SK-N-SH (cell line): Measurements from ENCODE around the gene ATXN2. TPM values are rescaled to one million over a fixed set of nuclear protein-coding genes. Genes with fewer than 3 reads are reported as not detected.
A peak's percentile ranks its signal among the peaks of the same experiment; 100 is the strongest.

Experiments
- CTCF ChIA-PET: fragments of 300-600, 350-600 bp; formaldehyde crosslinking; extraction: SDS; loops from one replicate; lab custom pipeline; 2021; lab: Yijun Ruan, JAX
- POLR2A ChIA-PET: fragments of 350-600 bp; sonication (Branson Sonifier 250); formaldehyde crosslinking; extraction: SDS; loops from one replicate; lab custom pipeline; 2020; ENCODE audit warnings: antibody characterized with exemption, inconsistent platforms; lab: Yijun Ruan, JAX
- DNase-seq: peaks from one replicate; pipeline ENCODE4 v3.0.0; 2012
- H2AFZ ChIP-seq: fragments of 200-600 bp; sonication (generic); 2 replicates; pipeline ENCODE4 v1.8.1; 2016; ENCODE audit warnings: antibody characterized with exemption, mild to moderate bottlenecking, low read depth
- H3F3A ChIP-seq: fragments of 200-600 bp; sonication (generic); replicated peaks from 2 replicates; pipeline ENCODE3; 2016; ENCODE audit warnings: antibody characterized with exemption, mild to moderate bottlenecking; ENCODE audit not compliant: insufficient read depth
- H3K27ac ChIP-seq, 2 experiments: fragments of 200-500 bp in 1 of 2; fragments of 200-600 bp in 1 of 2; sonication (Bioruptor generic) in 1 of 2; sonication (generic), shearing (Covaris generic) in 1 of 2; 2 replicates each; pipeline versions ENCODE4 v1.5.1 to v1.6.1; 2014 to 2016; ENCODE audit warnings: low read depth in 2 of 2, inconsistent platforms in 1 of 2, low read length in 1 of 2, mild to moderate bottlenecking in 1 of 2, mixed read lengths in 1 of 2
- H3K27me3 ChIP-seq: fragments of 200-600 bp; sonication (generic), shearing (Covaris generic); 2 replicates; pipeline ENCODE4 v1.6.1; 2016; ENCODE audit warnings: mixed run types; ENCODE audit not compliant: insufficient read depth
- H3K36me3 ChIP-seq, 2 experiments: fragments of 200-500 bp in 1 of 2; fragments of 200-600 bp in 1 of 2; sonication (Bioruptor generic) in 1 of 2; sonication (generic) in 1 of 2; replicated peaks in 1 of 2; 2 replicates each; pipeline versions ENCODE3 to v1.5.1; 2014 to 2016; ENCODE audit warnings: low read length in 1 of 2, mild to moderate bottlenecking in 1 of 2; ENCODE audit not compliant: insufficient read depth in 2 of 2, control insufficient read depth in 1 of 2
- H3K4me1 ChIP-seq, 2 experiments: fragments of 200-500 bp in 1 of 2; fragments of 200-600 bp in 1 of 2; sonication (Bioruptor generic) in 1 of 2; sonication (generic), shearing (Covaris generic) in 1 of 2; 2 replicates each; pipeline versions ENCODE4 v1.5.1 to v1.6.1; 2014 to 2016; ENCODE audit warnings: low read depth in 1 of 2, low read length in 1 of 2, mixed run types in 1 of 2; ENCODE audit not compliant: insufficient read depth in 2 of 2, control insufficient read depth in 1 of 2
- H3K4me2 ChIP-seq: fragments of 200-600 bp; sonication (generic), shearing (Covaris generic); 2 replicates; pipeline ENCODE4 v1.6.1; 2017; ENCODE audit warnings: mixed run types
- H3K4me3 ChIP-seq, 2 experiments: fragments of 200-500 bp in 1 of 2; fragments of 200-600 bp in 1 of 2; sonication (Bioruptor generic) in 1 of 2; sonication (generic), shearing (Covaris generic) in 1 of 2; 2 replicates each; pipeline versions ENCODE4 v1.5.1 to v1.8.1; 2014 to 2016; ENCODE audit warnings: low read depth in 2 of 2, inconsistent platforms in 1 of 2, low read length in 1 of 2, mild to moderate bottlenecking in 1 of 2, mixed read lengths in 1 of 2, moderate library complexity in 1 of 2
- H3K79me2 ChIP-seq: fragments of 200-600 bp; sonication (generic); 2 replicates; pipeline ENCODE4 v1.8.1; 2017; ENCODE audit warnings: mild to moderate bottlenecking; ENCODE audit not compliant: insufficient read depth
- H3K9ac ChIP-seq: fragments of 200-600 bp; sonication (generic); 2 replicates; pipeline ENCODE4 v1.6.1; 2017; ENCODE audit warnings: mixed run types
- H3K9me2 ChIP-seq: fragments of 200-600 bp; sonication (generic); 2 replicates; pipeline ENCODE4 v1.6.1; 2017; ENCODE audit warnings: mixed run types
- H3K9me3 ChIP-seq: fragments of 200-600 bp; sonication (generic); 2 replicates; pipeline ENCODE4 v1.6.1; 2017; ENCODE audit warnings: mixed run types, mild to moderate bottlenecking, moderate library complexity
- H4K20me1 ChIP-seq: fragments of 200-600 bp; sonication (generic); 2 replicates; pipeline ENCODE4 v1.6.1; 2017; ENCODE audit warnings: mild to moderate bottlenecking, mixed run types; ENCODE audit not compliant: insufficient read depth
- ELF1 ChIP-seq: IDR thresholded peaks from 2 replicates; pipeline ENCODE4 v1.4.0; 2012
- EP300 ChIP-seq, 2 experiments: IDR thresholded peaks; 2 replicates each; pipeline versions ENCODE4 v1.4.0 to v1.6.1; 2012; ENCODE audit warnings: borderline replicate concordance in 1 of 2, low read depth in 1 of 2, low read length in 1 of 2
- FOSL2 ChIP-seq: IDR thresholded peaks from 2 replicates; pipeline ENCODE4 v1.4.0; 2012; ENCODE audit warnings: low read depth, mild to moderate bottlenecking, moderate library complexity, borderline replicate concordance
- FOXJ3 ChIP-seq: sonication (generic); formaldehyde crosslinking; IDR thresholded peaks from 2 replicates; pipeline ENCODE4 v1.5.1; 2020; ENCODE audit warnings: mild to moderate bottlenecking, missing genetic modification reagents
- FOXM1 ChIP-seq: IDR thresholded peaks from 2 replicates; pipeline ENCODE4 v1.4.0; 2012; ENCODE audit warnings: low read depth, mild to moderate bottlenecking
- GABPA ChIP-seq: IDR thresholded peaks from 2 replicates; pipeline ENCODE4 v1.4.0; 2012; ENCODE audit warnings: low read depth, mild to moderate bottlenecking
- JUND ChIP-seq: IDR thresholded peaks from 2 replicates; pipeline ENCODE4 v1.4.0; 2012
- MAX ChIP-seq: IDR thresholded peaks from 2 replicates; pipeline ENCODE4 v1.4.0; 2012; ENCODE audit warnings: low read depth
- MEF2A ChIP-seq: IDR thresholded peaks from 2 replicates; pipeline ENCODE4 v1.4.0; 2012; ENCODE audit warnings: low read depth, borderline replicate concordance
- NFIC ChIP-seq: IDR thresholded peaks from 2 replicates; pipeline ENCODE4 v1.4.0; 2012; ENCODE audit warnings: borderline replicate concordance
- PBX3 ChIP-seq: IDR thresholded peaks from 2 replicates; pipeline ENCODE4; 2012
- POLR2AphosphoS5 ChIP-seq: IDR thresholded peaks from 2 replicates; pipeline ENCODE4 v1.6.1; 2012; ENCODE audit warnings: low read depth, low read length
- RCOR1 ChIP-seq: fragments of 150-350 bp; IDR thresholded peaks from 2 replicates; pipeline ENCODE4 v1.6.1; 2017; ENCODE audit warnings: antibody characterized with exemption, low read length
- RFX5 ChIP-seq: IDR thresholded peaks from 2 replicates; pipeline ENCODE4 v1.6.1; 2012; ENCODE audit warnings: mild to moderate bottlenecking, improper control_type of control experiment, low read length
- RXRA ChIP-seq: IDR thresholded peaks from 2 replicates; pipeline ENCODE4 v1.4.0; 2012; ENCODE audit warnings: low read depth, mild to moderate bottlenecking, borderline replicate concordance
- SMC3 ChIP-seq: IDR thresholded peaks from 2 replicates; pipeline ENCODE4 v1.6.1; 2012; ENCODE audit warnings: low read depth, low read length, improper control_type of control experiment
- TAF1 ChIP-seq: IDR thresholded peaks from 2 replicates; pipeline ENCODE4 v1.6.1; 2012; ENCODE audit warnings: low read depth, mild to moderate bottlenecking, low read length, moderate library complexity, borderline replicate concordance
- TCF12 ChIP-seq: IDR thresholded peaks from 2 replicates; pipeline ENCODE4 v1.4.0; 2012
- TEAD4 ChIP-seq: IDR thresholded peaks from 2 replicates; pipeline ENCODE4 v1.4.0; 2012; ENCODE audit warnings: mild to moderate bottlenecking, borderline replicate concordance; ENCODE audit not compliant: insufficient read depth
- YY1 ChIP-seq: IDR thresholded peaks from 2 replicates; pipeline ENCODE4 v1.4.0; 2012; ENCODE audit warnings: low read depth, mild to moderate bottlenecking
- ZBTB33 ChIP-seq: IDR thresholded peaks from 2 replicates; pipeline ENCODE4 v1.4.0; 2012; ENCODE audit warnings: low read depth, borderline replicate concordance
- WGBS: methylation state at CpG from one replicate; pipeline ENCODE4 v1.1.6; 2017; ENCODE audit warnings: low lambda C conversion rate; 5-methylcytosine and 5-hydroxymethylcytosine counted together
- polyA plus RNA-seq, 3 experiments: library from polyadenylated mRNA; depleted of rRNA; stranded (reverse); fragments of >200 nt; gene quantifications; 2 replicates each; pipeline ENCODE4 v1.2.3, GENCODE V29; 2012
- TF ChIP-seq, protein P1 (sequence below): fragments of 200-600 bp; sonication (generic); IDR thresholded peaks from 2 replicates; pipeline ENCODE4 v1.6.1; 2017; ENCODE audit warnings: antibody characterized with exemption, mild to moderate bottlenecking, moderate library complexity

Gene ATXN2
- polyA plus RNA-seq, 1 of the 3 experiments (the other 2 are of a cell fraction) = 35.7 TPM

- TF ChIP-seq NFIC (no peak), FOSL2 (no peak), SMC3 (peak; percentile 61), YY1 (no peak), RCOR1 (no peak), TEAD4 (no peak), GABPA (no peak), MAX (no peak), FOXM1 (no peak), FOXJ3 (CRISPR knock-in tag) (no peak), ELF1 (no peak), TAF1 (no peak), PBX3 (no peak), RXRA (no peak), POLR2AphosphoS5 (0 out of 2 replicates have a peak, but pooled peaks have one; percentile 31), EP300 (IDR thresholded peaks at IDR 0.05; ENCODE audit: borderline replicate concordance in 1 of 2, low read depth in 1 of 2, low read length in 1 of 2) (no peak)
- TF ChIP-seq, protein P1, sequence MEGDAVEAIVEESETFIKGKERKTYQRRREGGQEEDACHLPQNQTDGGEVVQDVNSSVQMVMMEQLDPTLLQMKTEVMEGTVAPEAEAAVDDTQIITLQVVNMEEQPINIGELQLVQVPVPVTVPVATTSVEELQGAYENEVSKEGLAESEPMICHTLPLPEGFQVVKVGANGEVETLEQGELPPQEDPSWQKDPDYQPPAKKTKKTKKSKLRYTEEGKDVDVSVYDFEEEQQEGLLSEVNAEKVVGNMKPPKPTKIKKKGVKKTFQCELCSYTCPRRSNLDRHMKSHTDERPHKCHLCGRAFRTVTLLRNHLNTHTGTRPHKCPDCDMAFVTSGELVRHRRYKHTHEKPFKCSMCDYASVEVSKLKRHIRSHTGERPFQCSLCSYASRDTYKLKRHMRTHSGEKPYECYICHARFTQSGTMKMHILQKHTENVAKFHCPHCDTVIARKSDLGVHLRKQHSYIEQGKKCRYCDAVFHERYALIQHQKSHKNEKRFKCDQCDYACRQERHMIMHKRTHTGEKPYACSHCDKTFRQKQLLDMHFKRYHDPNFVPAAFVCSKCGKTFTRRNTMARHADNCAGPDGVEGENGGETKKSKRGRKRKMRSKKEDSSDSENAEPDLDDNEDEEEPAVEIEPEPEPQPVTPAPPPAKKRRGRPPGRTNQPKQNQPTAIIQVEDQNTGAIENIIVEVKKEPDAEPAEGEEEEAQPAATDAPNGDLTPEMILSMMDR = peak; percentile 91
These were observed 147.4 kb downstream of the ATXN2 start (continued) for GRCh38 chr12:111451649-111452129.

GRCh38 chr12:111451232-111451631 is 147.9 kb downstream of the ATXN2 start:
- H3K4me3 ChIP-seq = no peak overlapping the region
- WGBS = 89% methylated on average over 1 of the region's 1 CpG
- no peak overlapping the region for H2AFZ ChIP-seq
- H3K36me3 ChIP-seq = peaks cover 50 to 91% of the 10 kb centered on the region in 2 experiments
- no peaks in the 10 kb centered on the region for H3K9me2 ChIP-seq
- peaks cover 8% of the 10 kb centered on the region; the same call in 1 of the 2 replicates for H3K79me2 ChIP-seq
- H3K27me3 ChIP-seq = no peaks in the 10 kb centered on the region
- peaks cover 11 to 56% of the 10 kb centered on the region in 2 experiments for H3K4me1 ChIP-seq
- H3K27ac ChIP-seq = peak overlapping the region in 1 of 2 experiments; percentile 38; a peak in 2 of 4 replicates
- CTCF ChIA-PET = interaction anchor here (0.9 to 28.3 kb wide), 33 partner anchors 10 to 514 kb away, joined by 3 to 618 read pairs (median 6); partner anchors contain the start of genes ACAD10, BRAP and SH2B3
- no peak overlapping the region for H3K4me2 ChIP-seq
- H3K9me3 ChIP-seq = no peaks in the 10 kb centered on the region
- no peak for DNase-seq
- POLR2A ChIA-PET = no interaction called here
- H4K20me1 ChIP-seq = peaks cover 24% of the 10 kb centered on the region
- peaks cover 73% of the 10 kb centered on the region for H3F3A ChIP-seq
- H3K9ac ChIP-seq = no peak overlapping the region
- TF ChIP-seq NFIC (no peak), POLR2AphosphoS5 (no peak), ZBTB33 (no peak), RFX5 (no peak), JUND (no peak), FOXJ3 (CRISPR knock-in tag) (no peak), PBX3 (no peak), MEF2A (no peak), RCOR1 (no peak), TCF12 (no peak)
- TF ChIP-seq, protein P1 = no peak
